MM.1S (cell line): ENCODE results near the gene TSG101.
A peak's percentile ranks its signal among the peaks of the same experiment; 100 is the strongest.

Experiments
- DNase-seq: peaks from one replicate; pipeline ENCODE4 v3.0.0-alpha.2; 2015
- H2AFZ ChIP-seq: fragments of 300-600 bp; sonication (generic); 2 replicates; pipeline ENCODE4 v1.6.0; 2016; ENCODE audit warnings: antibody characterized with exemption, low read length
- H3F3A ChIP-seq: fragments of 300-600 bp; sonication (generic); 2 replicates; pipeline ENCODE4 v1.6.1; 2016; ENCODE audit warnings: mild to moderate bottlenecking, antibody characterized with exemption, low read length, moderate library complexity, mixed read lengths; ENCODE audit not compliant: insufficient read depth
- H3K27ac ChIP-seq: fragments of 300-600 bp; sonication (generic); 2 replicates; pipeline ENCODE4 v1.5.1; 2016; ENCODE audit warnings: mild to moderate bottlenecking, low read length
- H3K27me3 ChIP-seq: fragments of 300-600 bp; sonication (generic); replicated peaks from 2 replicates; pipeline ENCODE4 v1.6.0; 2016; ENCODE audit warnings: low read length; ENCODE audit not compliant: insufficient read depth
- H3K36me3 ChIP-seq: fragments of 300-600 bp; sonication (generic); replicated peaks from 2 replicates; pipeline ENCODE4 v1.6.1; 2016; ENCODE audit warnings: mild to moderate bottlenecking, low read length, mixed read lengths; ENCODE audit not compliant: insufficient read depth
- H3K4me1 ChIP-seq: fragments of 300-600 bp; sonication (generic); 2 replicates; pipeline ENCODE4 v1.6.1; 2016; ENCODE audit warnings: low read length, mixed read lengths
- H3K4me2 ChIP-seq: fragments of 300-600 bp; sonication (generic); 2 replicates; pipeline ENCODE4 v1.6.0; 2016; ENCODE audit warnings: low read depth, low read length
- H3K4me3 ChIP-seq: fragments of 300-600 bp; sonication (generic); 2 replicates; pipeline ENCODE4 v1.5.1; 2016; ENCODE audit warnings: low read length, mixed read lengths
- H3K79me2 ChIP-seq: fragments of 300-600 bp; sonication (generic); 2 replicates; pipeline ENCODE4 v1.6.1; 2016; ENCODE audit warnings: mixed run types, low read length, mixed read lengths
- H3K9ac ChIP-seq: fragments of 300-600 bp; sonication (generic); 2 replicates; pipeline ENCODE4 v1.6.1; 2016; ENCODE audit warnings: low read length, mixed read lengths
- H3K9me2 ChIP-seq: fragments of 300-600 bp; sonication (generic); replicated peaks from 2 replicates; pipeline ENCODE4 v1.6.1; 2016; ENCODE audit warnings: mild to moderate bottlenecking, low read length, mixed read lengths; ENCODE audit not compliant: insufficient read depth
- H3K9me3 ChIP-seq: fragments of 300-600 bp; sonication (generic); replicated peaks from 2 replicates; pipeline ENCODE4 v1.6.1; 2016; ENCODE audit warnings: mild to moderate bottlenecking, low read length, mixed read lengths; ENCODE audit not compliant: insufficient read depth
- H4K20me1 ChIP-seq: fragments of 300-600 bp; sonication (generic); 2 replicates; pipeline ENCODE4 v1.6.1; 2016; ENCODE audit warnings: mild to moderate bottlenecking, low read length, moderate library complexity, mixed read lengths; ENCODE audit not compliant: insufficient read depth
- EZH2 ChIP-seq: fragments of 300-600 bp; sonication (generic); optimal IDR thresholded peaks from 2 replicates; pipeline ENCODE3; 2017; ENCODE audit warnings: low read depth, mild to moderate bottlenecking, antibody characterized with exemption, low read length, mixed read lengths
- EZH2phosphoT487 ChIP-seq: fragments of 300-600 bp; sonication (generic); IDR thresholded peaks from 2 replicates; pipeline ENCODE4 v1.6.1; 2018; ENCODE audit warnings: antibody characterized with exemption, low read length
- TF ChIP-seq, protein P1 (sequence below): fragments of 300-600 bp; sonication (generic); IDR thresholded peaks from 2 replicates; pipeline ENCODE4 v1.5.1; 2016; ENCODE audit warnings: antibody characterized with exemption, low read length, mixed read lengths

The TSG101 gene

DNA sequence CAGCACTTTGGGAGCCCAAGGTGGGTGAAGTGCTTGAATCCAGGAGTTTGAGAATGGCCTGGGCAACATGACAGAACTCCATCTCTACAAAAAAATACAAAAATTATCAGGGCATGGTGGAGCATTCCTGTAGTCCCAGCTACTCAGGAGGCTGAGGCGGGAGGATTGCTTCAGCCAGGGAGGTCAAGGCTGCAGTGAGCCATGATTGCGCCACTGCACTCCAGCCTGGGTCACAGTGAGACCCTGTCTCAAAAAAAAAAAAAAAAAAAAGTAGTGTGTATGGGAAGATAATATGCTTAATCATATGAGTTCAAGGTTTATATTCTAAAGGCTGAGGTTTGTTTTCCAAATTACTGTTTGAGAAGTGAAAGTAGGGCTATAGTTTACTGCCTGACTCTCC is 60.3 kb downstream of the TSG101 start:
- Histone ChIP-seq H3K9me2 (no peaks in the 10 kb centered on the region), H3K9ac (no peak overlapping the region), H3K36me3 (no peaks in the 10 kb centered on the region), H3K4me1 (peaks cover 8% of the 10 kb centered on the region; the same call in 1 of the 2 replicates), H3K4me2 (no peak overlapping the region), H3K27me3 (no peaks in the 10 kb centered on the region), H3K4me3 (no peak overlapping the region), H3F3A (peaks cover 9% of the 10 kb centered on the region), H2AFZ (no peak overlapping the region), H3K27ac (no peak overlapping the region), H3K79me2 (no peaks in the 10 kb centered on the region), H4K20me1 (no peaks in the 10 kb centered on the region), H3K9me3 (no peaks in the 10 kb centered on the region)
- TF ChIP-seq, protein P1, sequence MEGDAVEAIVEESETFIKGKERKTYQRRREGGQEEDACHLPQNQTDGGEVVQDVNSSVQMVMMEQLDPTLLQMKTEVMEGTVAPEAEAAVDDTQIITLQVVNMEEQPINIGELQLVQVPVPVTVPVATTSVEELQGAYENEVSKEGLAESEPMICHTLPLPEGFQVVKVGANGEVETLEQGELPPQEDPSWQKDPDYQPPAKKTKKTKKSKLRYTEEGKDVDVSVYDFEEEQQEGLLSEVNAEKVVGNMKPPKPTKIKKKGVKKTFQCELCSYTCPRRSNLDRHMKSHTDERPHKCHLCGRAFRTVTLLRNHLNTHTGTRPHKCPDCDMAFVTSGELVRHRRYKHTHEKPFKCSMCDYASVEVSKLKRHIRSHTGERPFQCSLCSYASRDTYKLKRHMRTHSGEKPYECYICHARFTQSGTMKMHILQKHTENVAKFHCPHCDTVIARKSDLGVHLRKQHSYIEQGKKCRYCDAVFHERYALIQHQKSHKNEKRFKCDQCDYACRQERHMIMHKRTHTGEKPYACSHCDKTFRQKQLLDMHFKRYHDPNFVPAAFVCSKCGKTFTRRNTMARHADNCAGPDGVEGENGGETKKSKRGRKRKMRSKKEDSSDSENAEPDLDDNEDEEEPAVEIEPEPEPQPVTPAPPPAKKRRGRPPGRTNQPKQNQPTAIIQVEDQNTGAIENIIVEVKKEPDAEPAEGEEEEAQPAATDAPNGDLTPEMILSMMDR = no peak
- TF ChIP-seq EZH2phosphoT487 (no peak), EZH2 (no peak)
- DNase-seq = no peak

DNA sequence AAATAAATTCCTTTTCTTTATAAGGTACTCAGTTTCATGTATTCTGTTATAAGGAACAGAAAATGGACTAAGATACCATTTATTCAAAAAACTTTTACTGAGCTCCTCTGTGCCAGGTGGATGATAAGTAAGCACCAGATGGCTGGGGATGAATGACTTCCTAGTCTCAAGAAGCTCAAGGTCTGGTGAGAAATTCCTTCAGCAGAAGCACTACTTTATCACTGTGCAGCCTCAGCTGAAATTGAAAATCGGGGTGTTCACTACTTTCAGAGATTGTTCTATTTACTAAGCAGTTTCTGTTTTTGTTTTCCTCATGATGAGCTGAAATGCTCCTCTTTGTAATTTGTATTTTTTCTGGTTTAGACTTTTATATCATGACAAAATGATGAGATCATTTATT is 63.3 kb downstream of the TSG101 start:
- no peak overlapping the region for H3K9ac ChIP-seq
- H3K4me1 ChIP-seq = peaks cover 8% of the 10 kb centered on the region; the same call in 1 of the 2 replicates
- H3K27ac ChIP-seq = peak overlapping the region; percentile 25; the same call in 1 of the 2 replicates
- H3K4me2 ChIP-seq = peak overlapping the region; percentile 41; the same call in 1 of the 2 replicates
- peak; percentile 71 for DNase-seq
- H3K9me2 ChIP-seq = no peaks in the 10 kb centered on the region
- no peak overlapping the region for H2AFZ ChIP-seq
- H3K27me3 ChIP-seq = no peaks in the 10 kb centered on the region
- H3K9me3 ChIP-seq = no peaks in the 10 kb centered on the region
- TF ChIP-seq EZH2 (no peak), EZH2phosphoT487 (no peak)
- TF ChIP-seq, protein P1 = no peak
- H3K4me3 ChIP-seq = no peak overlapping the region
- peaks cover 9% of the 10 kb centered on the region for H3F3A ChIP-seq
- H3K79me2 ChIP-seq = no peaks in the 10 kb centered on the region
- H3K36me3 ChIP-seq = no peaks in the 10 kb centered on the region
- H4K20me1 ChIP-seq = no peaks in the 10 kb centered on the region

DNA sequence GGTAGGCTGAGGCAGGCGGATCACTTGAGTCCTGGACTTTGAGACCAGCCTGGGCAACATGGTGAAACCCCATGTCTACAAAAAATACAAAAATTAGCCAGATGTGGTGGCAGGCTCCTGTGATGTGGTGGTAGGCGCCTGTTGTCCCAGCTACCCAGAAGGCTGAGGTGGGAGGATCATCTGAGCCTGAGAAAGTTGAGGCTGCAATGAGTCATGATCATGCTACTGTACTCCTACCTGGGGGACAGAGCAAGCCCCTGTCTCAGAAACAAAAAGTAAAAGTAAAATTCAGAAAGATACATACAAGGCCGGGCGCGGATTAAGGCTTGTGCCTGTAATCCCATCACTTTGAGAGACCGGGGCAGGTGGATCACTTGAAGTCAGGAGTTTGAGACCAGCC is 64.8 kb downstream of the TSG101 start:
- TF ChIP-seq, protein P1 = no peak
- TF ChIP-seq EZH2 (no peak), EZH2phosphoT487 (no peak)
- no peaks in the 10 kb centered on the region for H3K36me3 ChIP-seq
- H3F3A ChIP-seq = peaks cover 9% of the 10 kb centered on the region
- no peaks in the 10 kb centered on the region for H3K79me2 ChIP-seq
- H3K9me3 ChIP-seq = no peaks in the 10 kb centered on the region
- no peaks in the 10 kb centered on the region for H3K9me2 ChIP-seq
- no peaks in the 10 kb centered on the region for H3K27me3 ChIP-seq
- DNase-seq = no peak
- no peak overlapping the region for H2AFZ ChIP-seq
- no peak overlapping the region for H3K4me2 ChIP-seq
- no peak overlapping the region for H3K27ac ChIP-seq
- H4K20me1 ChIP-seq = no peaks in the 10 kb centered on the region
- no peak overlapping the region for H3K4me3 ChIP-seq
- peaks cover 8% of the 10 kb centered on the region; the same call in 1 of the 2 replicates for H3K4me1 ChIP-seq
- no peak overlapping the region for H3K9ac ChIP-seq
